ENCODE data around the gene IKBKE.

IKBKE gene

DNA sequence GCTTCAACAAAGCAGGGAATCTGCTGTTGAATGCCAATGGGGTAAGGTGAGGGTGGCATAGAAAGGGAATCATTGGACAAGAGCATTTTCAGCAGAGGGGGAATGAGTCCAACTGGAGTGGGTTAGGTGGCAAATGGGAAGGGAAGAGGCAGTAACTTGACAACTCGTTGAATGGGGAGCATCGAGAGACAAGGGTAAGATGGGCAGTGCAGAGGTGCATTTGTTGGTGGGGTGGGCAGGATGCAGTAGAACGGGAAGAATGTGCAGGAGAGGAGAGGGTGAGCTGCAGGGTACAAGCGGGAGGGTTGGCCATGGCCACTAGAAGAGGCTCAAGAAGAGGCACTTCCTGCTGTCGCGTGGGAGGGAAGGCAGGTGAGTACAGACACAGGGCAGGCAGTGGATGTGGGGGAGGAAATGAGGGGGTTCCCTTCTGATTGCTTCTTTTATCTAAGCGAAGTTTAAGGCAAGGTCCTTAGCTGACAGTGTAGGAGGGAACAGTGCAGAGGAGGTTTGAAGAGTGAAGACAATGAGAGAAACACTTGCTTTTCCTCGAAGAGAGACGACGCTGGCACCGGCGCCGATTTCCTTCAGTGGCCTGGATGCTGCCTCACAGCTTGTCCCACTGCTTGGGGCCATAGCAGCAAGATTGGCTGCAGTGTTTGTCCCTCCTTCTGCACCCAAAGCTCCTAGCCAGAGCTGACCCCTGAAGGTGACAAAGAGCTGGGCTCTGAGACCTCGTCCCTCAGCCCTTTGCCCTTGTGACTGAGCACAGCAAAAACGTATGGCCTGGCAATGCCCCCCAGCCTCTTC is 3.2 kb upstream of the IKBKE start:
- TF ChIP-seq, protein P1, sequence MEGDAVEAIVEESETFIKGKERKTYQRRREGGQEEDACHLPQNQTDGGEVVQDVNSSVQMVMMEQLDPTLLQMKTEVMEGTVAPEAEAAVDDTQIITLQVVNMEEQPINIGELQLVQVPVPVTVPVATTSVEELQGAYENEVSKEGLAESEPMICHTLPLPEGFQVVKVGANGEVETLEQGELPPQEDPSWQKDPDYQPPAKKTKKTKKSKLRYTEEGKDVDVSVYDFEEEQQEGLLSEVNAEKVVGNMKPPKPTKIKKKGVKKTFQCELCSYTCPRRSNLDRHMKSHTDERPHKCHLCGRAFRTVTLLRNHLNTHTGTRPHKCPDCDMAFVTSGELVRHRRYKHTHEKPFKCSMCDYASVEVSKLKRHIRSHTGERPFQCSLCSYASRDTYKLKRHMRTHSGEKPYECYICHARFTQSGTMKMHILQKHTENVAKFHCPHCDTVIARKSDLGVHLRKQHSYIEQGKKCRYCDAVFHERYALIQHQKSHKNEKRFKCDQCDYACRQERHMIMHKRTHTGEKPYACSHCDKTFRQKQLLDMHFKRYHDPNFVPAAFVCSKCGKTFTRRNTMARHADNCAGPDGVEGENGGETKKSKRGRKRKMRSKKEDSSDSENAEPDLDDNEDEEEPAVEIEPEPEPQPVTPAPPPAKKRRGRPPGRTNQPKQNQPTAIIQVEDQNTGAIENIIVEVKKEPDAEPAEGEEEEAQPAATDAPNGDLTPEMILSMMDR (IDR thresholded peaks at IDR 0.05; ENCODE audit: insufficient read depth, low read depth, low read length, missing control alignments), result no peak
- no peak for DNase-seq (ENCODE audit: low read depth)
- H3K4me3 ChIP-seq (ENCODE audit: low read length), result no peak overlapping the region

DNA sequence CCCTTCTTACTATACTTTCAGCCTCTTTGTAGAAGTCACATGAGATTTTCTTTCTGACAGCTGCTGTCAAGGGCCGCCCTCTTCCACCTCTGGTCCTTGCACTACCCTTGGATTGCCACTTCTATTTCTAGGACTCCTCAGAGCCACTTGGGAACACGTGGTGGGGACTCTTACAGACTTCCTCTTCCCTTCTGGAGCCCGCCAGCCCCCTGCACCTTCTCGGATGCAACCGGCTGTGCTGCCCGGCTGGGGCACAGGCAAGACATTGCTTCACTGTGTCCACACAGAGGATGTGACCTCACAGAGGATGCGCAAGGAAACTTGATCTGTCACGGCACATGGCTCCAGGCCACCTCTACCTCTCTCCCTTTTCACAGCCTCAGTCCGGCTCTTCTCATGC is 2.4 kb upstream of the IKBKE start:
- no peak for DNase-seq (ENCODE audit: low read depth)
- H3K4me3 ChIP-seq (ENCODE audit: low read length), result no peak overlapping the region
- TF ChIP-seq, protein P1 (IDR thresholded peaks at IDR 0.05; ENCODE audit: insufficient read depth, low read depth, low read length, missing control alignments), result no peak

DNA sequence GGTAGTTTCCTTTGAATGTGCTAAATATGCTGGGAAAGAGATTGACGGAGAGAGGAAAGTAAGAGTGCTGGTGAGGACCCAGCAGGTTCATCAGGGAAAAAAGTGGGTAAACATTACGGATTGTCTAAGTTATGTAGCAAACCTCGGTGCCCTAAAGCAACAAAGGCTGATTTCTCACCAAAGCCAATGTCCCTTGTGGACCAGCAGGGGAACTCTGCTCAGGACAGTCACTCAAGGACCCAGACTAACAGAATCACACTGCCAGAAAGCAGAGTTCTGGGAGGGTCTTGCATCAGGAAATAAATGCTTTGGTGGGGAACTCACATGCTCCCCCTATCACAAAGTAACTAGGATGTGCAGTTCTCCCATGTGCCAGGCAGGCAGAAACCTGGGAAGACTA is 1.7 kb upstream of the IKBKE start:
- no peak overlapping the region for H3K4me3 ChIP-seq (ENCODE audit: low read length)
- DNase-seq (ENCODE audit: low read depth), result no peak
- TF ChIP-seq, protein P1 (IDR thresholded peaks at IDR 0.05; ENCODE audit: insufficient read depth, low read depth, low read length, missing control alignments), result no peak

DNA sequence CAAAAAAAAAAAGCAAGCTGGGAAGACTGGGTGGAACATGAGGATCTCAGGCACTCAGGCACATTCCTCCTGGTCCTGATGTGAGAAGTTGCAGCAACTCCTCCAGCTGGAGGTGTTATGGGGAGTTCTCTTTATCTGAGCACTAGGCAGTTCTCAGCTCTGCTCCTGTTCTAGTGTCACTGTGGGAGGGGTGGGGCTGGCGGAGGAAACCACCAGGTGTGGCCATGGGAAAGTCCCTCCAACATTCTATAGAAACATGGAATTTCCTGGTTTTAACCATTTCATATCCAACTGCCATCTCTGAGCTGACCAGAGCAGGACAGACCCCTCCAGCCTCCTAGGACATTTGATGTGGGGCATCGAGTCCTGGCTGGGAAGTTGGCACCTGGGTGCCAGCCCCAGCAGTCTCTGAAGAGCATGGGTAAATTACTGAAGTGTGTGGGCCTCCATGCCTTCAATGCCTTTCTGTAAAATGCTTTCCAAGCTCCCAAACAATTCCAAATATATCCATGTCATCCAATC is 804 bp upstream of the IKBKE start:
- TF ChIP-seq, protein P1 (IDR thresholded peaks at IDR 0.05; ENCODE audit: insufficient read depth, low read depth, low read length, missing control alignments), result no peak
- peak; percentile 68 for DNase-seq (ENCODE audit: low read depth)
- peak overlapping the region; percentile 79 for H3K4me3 ChIP-seq (ENCODE audit: low read length)

DNA sequence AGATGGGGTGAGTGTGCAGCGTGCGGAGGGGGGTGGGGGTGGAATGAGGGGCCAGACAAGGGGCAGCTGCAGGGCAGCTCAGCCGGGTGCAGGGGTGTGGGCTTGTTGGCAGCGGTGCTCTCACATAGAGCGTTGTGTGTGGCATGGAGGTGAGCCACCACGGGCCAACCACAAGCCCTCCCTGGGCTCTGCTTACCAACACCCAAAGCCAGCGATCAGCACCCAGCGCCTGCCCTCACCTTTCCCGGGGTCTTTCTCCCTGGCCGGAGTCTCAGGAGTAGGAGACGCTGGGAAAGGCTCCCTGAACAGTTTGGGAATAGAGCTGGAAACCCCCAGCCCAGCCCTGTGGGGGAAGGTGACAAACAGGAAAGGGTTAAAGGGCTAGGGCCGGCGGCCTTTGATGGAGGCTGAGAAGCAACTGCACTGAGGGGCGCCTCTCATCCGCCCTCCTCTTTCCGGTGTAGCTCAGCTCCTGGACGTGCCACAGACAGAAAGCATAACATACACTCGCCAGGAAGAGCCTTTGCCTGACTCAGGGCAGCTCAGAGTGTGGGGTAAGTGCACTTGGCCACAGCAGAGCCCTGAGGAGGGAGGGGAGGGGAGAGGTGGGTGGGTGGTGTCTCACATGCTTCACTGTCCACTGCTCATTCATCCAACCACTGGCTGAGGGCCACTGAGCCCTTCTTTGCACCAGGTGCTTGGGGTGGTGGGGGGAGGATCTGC is 577 bp downstream of the IKBKE start:
- TF ChIP-seq, protein P1 (IDR thresholded peaks at IDR 0.05; ENCODE audit: insufficient read depth, low read depth, low read length, missing control alignments), result no peak
- peak; percentile 62 for DNase-seq (ENCODE audit: low read depth)
- H3K4me3 ChIP-seq (ENCODE audit: low read length), result peak overlapping the region; percentile 79

DNA sequence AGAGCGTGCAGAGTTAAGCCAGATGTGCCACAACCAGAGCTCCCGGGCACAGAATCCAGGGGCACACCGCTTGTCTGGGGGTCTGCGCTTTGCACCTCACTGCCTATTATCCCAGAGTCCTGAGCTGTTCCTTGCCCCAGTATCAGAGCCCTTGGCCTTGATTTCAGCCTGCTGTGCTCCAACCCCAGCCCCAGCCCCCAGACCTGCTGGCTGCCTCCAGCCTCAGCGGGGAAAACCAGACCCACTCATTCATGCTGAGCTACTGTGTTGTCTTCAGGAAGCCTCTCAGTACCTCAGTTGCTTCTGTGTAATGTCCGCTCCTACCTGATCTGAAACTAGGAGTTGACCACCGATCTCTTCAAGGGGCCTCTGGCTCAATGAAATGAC is 1.1 kb downstream of the IKBKE start:
- DNase-seq (ENCODE audit: low read depth), result no peak
- TF ChIP-seq, protein P1 (IDR thresholded peaks at IDR 0.05; ENCODE audit: insufficient read depth, low read depth, low read length, missing control alignments), result no peak
- H3K4me3 ChIP-seq (ENCODE audit: low read length), result peak overlapping the region; percentile 79
